GM10248 (cell line): Measurements from ENCODE around the gene CGGBP1.

Experiments used
- CTCF ChIA-PET: fragments of 300-600 bp; sonication (Branson Sonifier 250); formaldehyde crosslinking; extraction: SDS; loops from one replicate; lab custom pipeline; 2021; ENCODE audit warnings: antibody characterized with exemption; lab: Yijun Ruan, JAX
- POLR2A ChIA-PET: fragments of 350-650 bp; sonication (Branson Sonifier 250); formaldehyde crosslinking; extraction: SDS; loops from one replicate; lab custom pipeline; 2020; ENCODE audit warnings: antibody characterized with exemption; lab: Yijun Ruan, JAX
- DNase-seq: peaks from one replicate; pipeline ENCODE4 v3.0.0; 2012; ENCODE audit errors: extremely low spot score
- TF ChIP-seq, protein P1 (sequence below): IDR thresholded peaks from 2 replicates; pipeline ENCODE4 v1.5.1; 2012; ENCODE audit warnings: mild to moderate bottlenecking, low read depth; ENCODE audit errors: extremely low read depth, missing control alignments, control extremely low read depth

The CGGBP1 gene

DNA sequence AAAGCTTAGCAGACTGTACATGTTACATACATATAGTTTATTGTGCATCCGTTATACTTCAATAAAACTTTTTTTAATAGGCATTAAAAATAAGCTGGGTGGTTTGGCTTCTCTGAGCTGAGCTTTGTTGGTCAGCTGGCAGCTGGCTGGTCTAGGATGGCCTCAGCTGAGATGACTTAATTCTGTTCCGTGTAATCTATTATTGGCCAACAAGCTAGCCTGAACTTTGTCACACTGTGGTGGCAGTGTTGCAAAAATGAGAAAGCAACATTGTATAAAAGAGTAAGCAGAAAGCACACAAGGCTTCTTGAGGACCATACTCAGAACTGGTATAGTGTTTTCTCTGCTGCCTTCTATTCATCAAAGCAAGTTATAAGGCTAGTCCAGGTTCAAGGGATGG lies 45.2 kb downstream of the CGGBP1 start:
- TF ChIP-seq, protein P1, sequence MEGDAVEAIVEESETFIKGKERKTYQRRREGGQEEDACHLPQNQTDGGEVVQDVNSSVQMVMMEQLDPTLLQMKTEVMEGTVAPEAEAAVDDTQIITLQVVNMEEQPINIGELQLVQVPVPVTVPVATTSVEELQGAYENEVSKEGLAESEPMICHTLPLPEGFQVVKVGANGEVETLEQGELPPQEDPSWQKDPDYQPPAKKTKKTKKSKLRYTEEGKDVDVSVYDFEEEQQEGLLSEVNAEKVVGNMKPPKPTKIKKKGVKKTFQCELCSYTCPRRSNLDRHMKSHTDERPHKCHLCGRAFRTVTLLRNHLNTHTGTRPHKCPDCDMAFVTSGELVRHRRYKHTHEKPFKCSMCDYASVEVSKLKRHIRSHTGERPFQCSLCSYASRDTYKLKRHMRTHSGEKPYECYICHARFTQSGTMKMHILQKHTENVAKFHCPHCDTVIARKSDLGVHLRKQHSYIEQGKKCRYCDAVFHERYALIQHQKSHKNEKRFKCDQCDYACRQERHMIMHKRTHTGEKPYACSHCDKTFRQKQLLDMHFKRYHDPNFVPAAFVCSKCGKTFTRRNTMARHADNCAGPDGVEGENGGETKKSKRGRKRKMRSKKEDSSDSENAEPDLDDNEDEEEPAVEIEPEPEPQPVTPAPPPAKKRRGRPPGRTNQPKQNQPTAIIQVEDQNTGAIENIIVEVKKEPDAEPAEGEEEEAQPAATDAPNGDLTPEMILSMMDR, result no peak
- ChIA-PET POLR2A (interaction anchor here (0.7 kb wide), 1 partner anchor 19 kb away, joined by 3 read pairs; no protein-coding TSS in a partner anchor), CTCF (interaction anchor here (0.6 to 2.3 kb wide), 7 partner anchors 11 to 663 kb away, joined by 3 to 7 read pairs (median 3); no protein-coding TSS in a partner anchor)
- DNase-seq, result no peak

DNA sequence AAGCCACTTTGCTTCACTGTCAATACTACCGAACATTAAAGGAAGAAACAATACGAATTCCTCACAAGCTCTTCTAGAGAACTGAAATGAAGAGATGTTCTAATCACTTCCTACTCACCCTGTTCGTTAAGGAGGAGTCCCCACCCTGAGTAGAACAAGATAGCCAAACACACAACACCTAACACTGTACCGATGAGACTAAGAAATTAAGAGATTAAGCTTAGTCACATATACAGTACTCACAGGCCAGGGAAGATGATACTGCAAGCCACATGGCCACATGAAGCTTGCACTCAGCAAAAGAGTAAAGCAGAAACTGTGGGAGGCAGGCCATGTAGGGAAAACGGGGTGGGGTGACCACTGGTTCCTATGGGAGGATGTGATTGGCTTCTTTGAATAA lies 48.0 kb downstream of the CGGBP1 start:
- POLR2A ChIA-PET, result no interaction called here
- TF ChIP-seq, protein P1, result no peak
- CTCF ChIA-PET, result interaction anchor here (1.3 to 1.5 kb wide), 3 partner anchors 8 to 749 kb away, joined by 3 to 6 read pairs (median 5); no protein-coding TSS in a partner anchor
- DNase-seq, result no peak

DNA sequence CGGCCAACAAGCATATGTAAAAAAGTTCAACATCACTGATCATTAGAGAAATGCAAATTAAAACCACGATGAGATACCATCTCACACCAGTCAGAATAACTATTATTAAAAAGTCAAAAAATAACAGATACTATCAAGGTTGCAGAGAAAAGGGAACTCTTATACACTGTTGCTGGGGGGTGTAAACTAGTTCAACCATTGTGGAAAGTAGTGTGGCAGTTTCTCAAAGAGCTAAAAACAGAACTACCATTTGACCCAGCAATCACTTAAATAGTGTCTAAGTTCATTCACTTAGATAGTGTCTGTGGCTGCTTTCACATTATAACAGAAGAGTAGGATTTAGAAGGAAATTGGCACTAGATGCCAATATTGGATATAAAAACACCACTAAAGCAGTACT lies 49.7 kb downstream of the CGGBP1 start:
- POLR2A ChIA-PET, result no interaction called here
- CTCF ChIA-PET, result interaction anchor here (1.0 kb wide), 2 partner anchors 9 to 237 kb away, joined by 3 read pairs; no protein-coding TSS in a partner anchor
- TF ChIP-seq, protein P1, result no peak
- DNase-seq, result no peak

DNA sequence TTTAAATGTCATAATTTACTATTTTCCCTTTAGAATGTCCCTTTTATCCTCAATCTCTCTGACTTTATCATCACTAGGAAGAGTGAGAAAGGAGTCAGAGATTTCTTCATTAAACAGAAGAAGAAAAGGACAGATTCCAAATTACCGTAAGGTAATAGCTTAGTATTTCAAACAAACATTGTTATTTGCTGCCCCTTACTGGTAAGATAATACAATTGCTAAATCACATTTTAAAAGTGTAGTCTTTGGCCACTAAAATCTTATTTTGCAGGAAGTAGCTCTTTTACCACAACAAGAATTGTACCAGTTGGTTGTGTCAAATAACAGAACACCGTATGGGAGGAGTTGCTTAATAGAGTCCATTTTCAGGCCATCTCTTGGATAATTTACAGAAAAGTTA lies 53.7 kb downstream of the CGGBP1 start:
- CTCF ChIA-PET, result interaction anchor here (0.8 to 3.5 kb wide), 17 partner anchors 10 to 1230 kb away, joined by 3 to 17 read pairs (median 5); no protein-coding TSS in a partner anchor
- no peak for DNase-seq
- POLR2A ChIA-PET, result no interaction called here
- TF ChIP-seq, protein P1, result peak; percentile 37

DNA sequence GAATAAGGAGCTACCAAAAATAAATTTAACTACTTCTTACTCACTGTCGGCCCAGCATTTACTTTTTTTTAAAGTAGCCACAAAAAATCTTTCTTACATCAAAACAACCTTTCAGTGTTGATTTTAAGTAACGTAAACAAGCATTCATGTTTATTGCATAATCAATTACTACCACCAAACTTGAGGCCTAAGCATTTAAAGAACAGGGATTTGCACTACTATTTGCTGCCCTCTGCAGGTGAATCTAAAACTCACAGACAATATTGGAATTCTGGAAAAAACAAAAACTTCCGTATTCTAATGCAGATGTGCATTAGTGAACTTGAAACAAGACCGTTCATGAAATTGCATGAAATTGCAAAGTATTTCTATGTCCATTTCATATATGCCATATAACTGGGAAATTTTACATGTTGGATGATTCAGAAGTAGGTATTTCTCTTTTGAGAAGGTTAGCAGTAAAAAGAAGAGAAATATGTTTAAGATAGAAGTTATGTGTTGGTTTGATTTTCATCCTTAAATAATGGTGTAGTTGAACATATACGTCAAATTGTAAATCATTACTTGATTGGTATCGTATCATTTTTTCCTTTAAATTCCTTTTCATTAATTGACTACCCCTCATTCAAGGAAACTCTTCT lies 55.6 kb downstream of the CGGBP1 start:
- ChIA-PET POLR2A (no interaction called here), CTCF (interaction anchor here (0.9 to 3.1 kb wide), 6 partner anchors 11 to 652 kb away, joined by 3 to 19 read pairs (median 6); no protein-coding TSS in a partner anchor)
- DNase-seq, result peak; percentile 16
- TF ChIP-seq, protein P1, result peak; percentile 62

DNA sequence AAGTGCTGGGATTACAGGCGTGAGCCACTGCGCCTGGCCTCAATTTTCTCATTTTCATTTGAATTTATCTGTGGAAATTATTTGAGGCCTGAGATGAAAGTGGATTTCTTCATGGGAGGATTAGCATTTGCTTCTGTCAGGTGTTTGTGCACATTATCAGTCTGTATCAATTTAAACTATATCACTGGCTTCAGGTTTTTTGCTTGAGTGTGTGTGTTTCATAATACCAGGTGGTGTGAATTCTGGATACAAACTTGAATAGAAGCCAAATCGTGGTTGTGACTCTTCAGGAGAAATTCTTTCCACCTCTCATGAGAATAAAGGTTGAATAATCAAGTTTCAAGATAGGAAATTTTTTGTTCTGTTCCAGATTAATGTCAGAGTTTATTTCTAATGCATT lies 56.4 kb downstream of the CGGBP1 start:
- POLR2A ChIA-PET, result no interaction called here
- DNase-seq, result no peak
- TF ChIP-seq, protein P1, result no peak
- CTCF ChIA-PET, result interaction anchor here (0.9 to 3.1 kb wide), 10 partner anchors 11 to 652 kb away, joined by 3 to 19 read pairs (median 4); no protein-coding TSS in a partner anchor
